ENCODE data around the gene SLC39A11.

SLC39A11 gene

GRCh38 chr17:72624652-72625051, 467.8 kb downstream of the SLC39A11 start:
- DNase-seq (ENCODE audit: low read depth), result no peak
- no peak for TF ChIP-seq CTCF (conservative IDR thresholded peaks at IDR 0.05; ENCODE audit: low read depth, low read length)
- no peak overlapping the region for H3K4me3 ChIP-seq (ENCODE audit: low read length)

- DNase-seq (ENCODE audit: low read depth), result no peak
- TF ChIP-seq CTCF (conservative IDR thresholded peaks at IDR 0.05; ENCODE audit: low read depth, low read length), result no peak
- H3K4me3 ChIP-seq (ENCODE audit: low read length), result no peak overlapping the region
Observed at GRCh38 chr17:72624226-72624625, 468.3 kb downstream of the SLC39A11 start.

- no peak for DNase-seq (ENCODE audit: low read depth)
- H3K4me3 ChIP-seq (ENCODE audit: low read length), result no peak overlapping the region
- TF ChIP-seq CTCF (conservative IDR thresholded peaks at IDR 0.05; ENCODE audit: low read depth, low read length), result no peak
Observed at GRCh38 chr17:72622661-72623433, 469.6 kb downstream of the SLC39A11 start.

- DNase-seq (ENCODE audit: low read depth), result no peak
- TF ChIP-seq CTCF (conservative IDR thresholded peaks at IDR 0.05; ENCODE audit: low read depth, low read length), result no peak
- no peak overlapping the region for H3K4me3 ChIP-seq (ENCODE audit: low read length)
Observed at GRCh38 chr17:72619976-72620650, 472.4 kb downstream of the SLC39A11 start.

- no peak for TF ChIP-seq CTCF (conservative IDR thresholded peaks at IDR 0.05; ENCODE audit: low read depth, low read length)
- DNase-seq (ENCODE audit: low read depth), result no peak
- H3K4me3 ChIP-seq (ENCODE audit: low read length), result no peak overlapping the region
Observed at GRCh38 chr17:72618001-72618509, 474.4 kb downstream of the SLC39A11 start.

GRCh38 chr17:72617557-72617956, 474.9 kb downstream of the SLC39A11 start:
- no peak for TF ChIP-seq CTCF (conservative IDR thresholded peaks at IDR 0.05; ENCODE audit: low read depth, low read length)

More at GRCh38 chr17:72617557-72617956, 474.9 kb downstream of the SLC39A11 start:
- H3K4me3 ChIP-seq (ENCODE audit: low read length), result no peak overlapping the region
- DNase-seq (ENCODE audit: low read depth), result no peak
